HG03135 (cell line): Measurements from ENCODE around the gene UGGT2.
"Not testable (repeated sequence)": the region's sequence is repeated elsewhere in the genome, so short reads cannot be mapped to it uniquely, and the experiment has no call there.

ENCODE experiments used
- ATAC-seq: cut with Tn5 transposase; IDR thresholded peaks from one replicate; pipeline ENCODE4 v1.9.1; 2021; ENCODE audit warnings: mild to moderate bottlenecking, moderate library complexity; ENCODE audit not compliant: unreplicated experiment

Gene UGGT2

DNA sequence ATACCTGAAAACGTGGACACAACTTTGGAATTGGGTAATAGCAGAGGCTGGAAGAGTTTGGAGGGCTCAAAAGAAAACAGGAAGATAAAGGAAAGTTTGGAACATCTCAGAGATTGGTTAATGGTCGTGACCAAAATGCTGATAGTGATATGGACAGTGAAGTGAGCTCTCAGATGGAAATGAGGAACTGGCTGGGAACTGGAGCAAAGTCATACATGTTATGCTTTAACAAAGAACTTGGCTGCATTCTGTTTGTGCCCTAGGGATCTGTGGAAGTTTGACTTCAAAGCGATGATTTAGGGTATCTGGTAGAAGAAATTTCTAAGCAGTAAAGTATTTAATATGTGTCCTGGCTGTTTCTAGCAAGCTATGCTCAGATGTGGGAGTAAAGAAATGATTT, 240.1 kb downstream of the UGGT2 start:
- no peak for ATAC-seq

DNA sequence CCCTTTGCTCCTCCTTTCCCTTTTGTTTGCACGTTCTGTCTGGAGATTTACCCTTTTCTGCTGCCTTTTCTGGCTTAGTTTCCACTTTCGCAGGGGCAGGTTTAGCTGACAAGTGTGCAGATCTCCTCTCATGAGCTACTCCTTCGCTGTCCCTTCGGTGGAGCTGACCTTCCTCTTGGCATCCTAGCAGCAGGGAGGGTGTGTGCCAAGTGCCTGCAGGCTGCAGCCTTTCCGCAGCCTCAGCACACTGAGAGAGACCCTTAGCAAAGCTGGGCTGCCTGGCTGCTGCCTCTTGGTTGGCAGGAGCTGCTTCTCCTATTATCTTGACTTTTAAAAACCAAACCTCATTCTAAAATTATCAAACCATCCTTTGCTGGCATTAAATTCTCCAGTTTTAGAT, 243.8 kb downstream of the UGGT2 start:
- ATAC-seq, result no peak

DNA sequence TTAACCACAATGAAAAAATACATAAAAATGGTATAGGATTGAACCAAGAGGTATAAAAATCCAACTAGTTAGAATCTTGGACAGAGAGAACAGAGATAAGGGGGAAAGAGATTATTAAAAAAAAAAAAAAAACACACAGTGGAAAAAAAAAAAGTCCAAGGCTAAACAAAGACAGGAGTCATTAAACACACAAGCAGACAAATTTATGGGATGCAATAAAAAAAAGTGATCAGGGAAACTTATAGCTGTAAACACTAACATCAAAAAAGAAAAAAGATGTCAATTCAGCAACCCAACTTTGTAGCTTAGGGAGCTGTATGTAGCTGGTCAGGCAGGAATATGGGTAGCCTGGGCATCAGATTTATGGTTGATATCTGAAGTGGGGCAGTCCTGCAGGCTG, 247.3 kb downstream of the UGGT2 start:
- no peak for ATAC-seq

DNA sequence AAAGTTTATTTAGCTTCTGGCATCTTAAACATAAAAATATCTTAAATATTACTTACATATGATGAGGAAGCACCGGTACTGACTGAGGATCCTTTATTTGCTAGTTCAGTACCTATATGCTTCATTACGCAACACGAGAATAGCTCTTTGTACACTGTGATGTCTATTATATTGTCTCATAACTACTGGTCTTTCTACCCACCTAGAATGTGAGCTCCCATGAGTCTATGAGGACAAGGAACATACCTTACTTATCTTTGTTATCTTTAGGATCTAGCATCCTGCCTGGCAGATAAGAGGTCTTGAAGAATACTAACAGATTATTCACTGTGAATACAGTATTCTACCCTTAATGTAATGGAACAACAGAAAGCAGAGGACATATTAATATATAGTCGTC, 251.4 kb downstream of the UGGT2 start:
- ATAC-seq, result no peak

DNA sequence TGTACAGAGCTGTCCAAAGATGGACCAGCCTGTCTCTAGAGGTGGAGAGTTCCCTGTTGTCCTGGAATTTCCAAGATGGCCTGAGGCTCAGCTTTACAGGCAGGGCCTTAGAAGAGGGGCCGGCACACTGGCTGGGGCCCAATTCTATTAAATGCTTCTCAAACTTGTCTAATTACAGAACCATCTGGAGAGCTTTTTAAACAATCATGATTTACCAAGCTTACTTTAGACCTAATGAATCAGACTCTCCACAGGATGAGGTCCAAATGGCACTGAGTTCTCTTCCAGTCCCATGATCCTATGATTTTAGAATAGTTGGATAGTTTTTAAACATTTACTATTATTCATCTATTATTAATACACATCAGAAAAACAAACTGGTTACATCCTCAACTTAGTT, 252.8 kb downstream of the UGGT2 start:
- ATAC-seq, result no peak

DNA sequence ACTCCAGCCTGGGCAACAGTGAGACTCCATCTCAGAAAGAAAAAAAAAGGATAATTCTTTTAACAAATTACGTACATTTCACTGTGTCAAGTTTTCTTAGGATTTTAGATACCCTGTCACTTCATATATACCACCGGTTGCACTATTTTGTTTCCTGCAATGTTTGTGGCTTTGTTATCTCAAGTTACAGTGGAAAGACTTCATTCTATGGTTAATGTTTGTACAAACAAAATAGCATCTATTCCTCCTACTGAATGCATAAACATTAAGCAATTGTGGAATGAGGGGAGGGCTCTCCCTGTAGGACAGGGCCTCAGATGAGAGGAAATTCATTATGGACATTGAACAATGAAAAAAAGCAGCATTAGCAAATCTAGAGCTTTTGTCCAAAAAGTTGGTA, 256.2 kb downstream of the UGGT2 start:
- no peak for ATAC-seq

DNA sequence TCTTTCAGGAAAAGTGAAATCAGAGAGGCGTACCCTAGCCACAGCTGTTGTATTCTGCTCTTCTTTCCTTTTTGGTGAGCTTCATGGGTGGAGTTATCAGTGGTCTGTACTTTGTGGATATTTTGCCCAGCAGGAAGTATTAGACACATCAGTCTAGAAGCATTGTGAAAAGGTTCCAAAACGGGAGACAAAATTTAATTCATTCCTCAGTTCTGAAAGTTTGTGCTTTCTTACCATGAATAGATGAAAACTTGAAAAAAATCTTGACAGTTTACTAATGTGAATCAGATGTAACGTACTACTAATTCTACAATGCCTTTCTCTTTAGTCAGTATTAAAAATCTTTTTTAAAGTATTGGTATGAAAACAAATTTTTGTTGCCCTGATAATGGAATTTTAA, 259.4 kb downstream of the UGGT2 start:
- ATAC-seq, result no peak

DNA sequence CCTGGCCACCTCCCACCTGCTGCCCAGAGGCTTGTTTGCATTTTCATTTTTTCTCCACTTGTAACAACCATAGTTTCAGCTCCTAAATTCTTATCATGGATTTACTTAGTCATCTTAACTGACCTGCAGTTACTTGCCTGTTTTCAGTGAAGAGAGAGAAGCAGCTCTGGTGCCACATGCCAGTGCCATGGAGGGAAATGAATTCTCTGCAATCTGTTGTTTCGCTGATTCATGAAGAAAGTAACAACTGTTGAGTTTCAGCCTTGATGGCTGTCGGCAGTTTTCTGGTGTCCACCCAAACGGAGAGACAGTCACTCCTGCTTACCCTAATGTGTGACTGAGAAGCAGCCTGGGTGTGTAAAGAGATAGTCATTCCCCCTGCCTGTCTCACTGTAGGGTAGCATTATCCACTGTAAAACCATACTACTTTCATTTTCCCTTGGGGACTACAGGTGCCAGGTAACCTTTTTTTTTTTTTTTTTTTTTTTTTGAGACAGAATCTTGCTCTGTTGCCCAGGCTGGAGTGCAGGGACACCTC, 260.1 kb downstream of the UGGT2 start:
- no peak for ATAC-seq

DNA sequence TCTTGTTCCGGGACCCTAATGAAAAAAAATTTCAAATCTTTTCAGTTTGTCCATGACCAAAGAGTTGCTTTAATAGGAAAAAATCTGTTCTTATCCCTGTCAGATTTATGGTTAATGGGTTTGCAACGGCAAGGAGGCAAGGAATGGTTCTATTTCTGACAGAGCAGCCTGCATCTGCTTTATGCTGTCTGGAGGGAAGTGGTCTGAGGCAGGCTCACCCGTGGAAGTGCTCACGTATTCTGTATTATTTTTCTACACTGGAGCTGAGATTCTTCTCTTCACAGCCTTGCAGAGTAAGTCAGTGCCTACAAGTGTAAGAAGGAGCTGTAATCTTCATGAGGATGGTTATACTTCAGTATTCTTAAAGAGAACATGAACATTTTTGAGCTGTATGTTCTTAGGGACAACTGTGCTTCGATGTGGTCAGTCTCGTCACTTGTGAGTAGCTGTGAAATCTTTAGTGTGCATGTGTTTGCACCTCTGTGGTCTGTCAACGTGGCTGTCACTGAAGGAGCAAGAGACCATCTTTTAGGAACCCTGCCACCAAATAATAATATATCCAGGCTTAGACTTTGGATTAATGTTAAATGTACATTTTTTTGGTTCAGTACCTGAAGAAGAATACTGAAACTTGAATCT, 262.0 kb downstream of the UGGT2 start:
- ATAC-seq, result no peak

DNA sequence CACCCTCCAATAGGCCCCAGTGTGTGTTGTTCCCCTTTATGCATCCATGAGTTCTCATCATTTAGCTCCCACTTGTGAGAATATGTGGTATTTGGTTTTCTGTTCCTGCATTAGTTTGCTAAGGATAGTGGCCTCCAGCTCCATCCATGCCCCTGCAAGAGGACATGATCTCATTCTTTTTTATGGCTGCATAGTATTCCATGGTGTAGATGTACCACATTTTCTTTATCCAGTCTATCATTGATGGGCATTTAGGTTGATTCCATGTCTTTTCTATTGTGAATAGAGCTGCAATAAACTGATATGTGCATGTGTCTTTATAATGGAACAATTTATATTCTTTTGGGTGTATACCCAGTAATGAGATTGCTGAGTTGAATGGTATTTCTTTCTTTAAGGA, 263.9 kb downstream of the UGGT2 start:
- not testable (repeated sequence) for ATAC-seq

DNA sequence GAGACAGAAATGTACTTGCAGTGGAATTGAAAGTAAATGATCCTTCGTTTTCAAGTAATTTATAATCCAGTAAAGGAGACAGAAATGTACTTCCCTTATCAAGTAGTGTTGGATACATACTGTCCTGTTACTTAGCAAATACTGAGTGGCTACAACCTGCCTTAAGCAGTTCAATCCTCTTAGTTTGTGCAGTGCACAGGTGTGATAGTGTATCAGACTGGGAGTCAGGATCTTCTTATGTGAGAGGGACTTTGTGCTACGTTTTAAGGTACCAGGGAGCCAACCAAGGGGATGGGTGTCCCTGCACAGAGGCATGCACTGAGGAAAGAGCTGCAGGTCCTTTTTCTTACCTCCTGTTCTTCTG, 265.1 kb downstream of the UGGT2 start:
- ATAC-seq, result no peak

DNA sequence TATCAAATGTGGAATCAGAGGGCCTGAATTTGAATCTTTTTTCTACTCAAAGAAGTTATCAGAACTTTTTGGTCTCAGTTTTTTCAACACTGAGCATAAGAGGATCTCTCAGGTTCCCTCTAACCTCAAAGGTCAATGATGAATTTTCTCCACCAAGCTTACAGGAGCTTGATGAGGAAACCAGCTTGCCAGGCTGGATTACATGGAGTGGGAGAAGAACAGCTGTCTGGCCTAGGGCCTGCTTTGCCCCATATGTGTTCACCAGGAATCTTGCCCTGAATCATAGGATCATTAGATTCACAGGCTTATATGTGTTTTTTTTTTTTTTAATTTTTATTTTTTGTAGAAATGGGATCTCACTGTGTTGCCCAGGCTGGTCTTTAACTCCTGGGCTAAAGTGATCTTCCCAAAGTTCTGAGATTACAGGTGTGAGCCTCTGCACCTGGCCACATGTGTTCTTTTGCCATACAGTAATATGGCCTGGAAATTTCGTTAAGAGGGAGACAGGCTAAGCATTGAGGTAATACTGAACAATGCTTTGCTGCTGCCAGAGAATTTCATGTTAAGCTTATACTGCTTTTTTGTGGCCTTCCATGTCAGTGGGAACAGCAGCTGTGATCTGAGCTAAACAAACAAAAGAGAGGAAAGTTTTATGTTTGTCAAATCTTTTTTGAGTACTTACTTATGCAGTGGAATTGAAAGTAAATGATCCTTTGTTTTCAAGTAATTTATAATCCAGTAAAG, 265.7 kb downstream of the UGGT2 start:
- no peak for ATAC-seq

DNA sequence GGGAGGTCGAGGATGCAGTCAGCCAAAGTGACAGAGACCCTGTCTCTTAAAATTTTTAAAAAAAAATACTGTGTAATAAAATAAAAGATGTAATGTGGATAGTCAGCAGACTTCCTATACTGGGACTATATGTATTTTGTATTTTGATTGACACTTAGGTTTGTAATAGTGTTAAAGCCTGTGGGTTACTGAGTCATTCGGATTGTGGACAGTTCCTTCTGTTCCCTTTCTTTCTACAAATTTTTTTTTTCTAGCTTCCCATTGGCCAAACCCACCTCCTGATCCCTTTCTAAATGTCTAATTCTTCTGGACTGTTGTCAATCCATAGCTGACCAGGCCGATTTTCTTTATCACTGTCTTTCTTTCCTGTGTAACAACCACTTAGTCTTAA, 268.3 kb downstream of the UGGT2 start:
- ATAC-seq, result no peak

DNA sequence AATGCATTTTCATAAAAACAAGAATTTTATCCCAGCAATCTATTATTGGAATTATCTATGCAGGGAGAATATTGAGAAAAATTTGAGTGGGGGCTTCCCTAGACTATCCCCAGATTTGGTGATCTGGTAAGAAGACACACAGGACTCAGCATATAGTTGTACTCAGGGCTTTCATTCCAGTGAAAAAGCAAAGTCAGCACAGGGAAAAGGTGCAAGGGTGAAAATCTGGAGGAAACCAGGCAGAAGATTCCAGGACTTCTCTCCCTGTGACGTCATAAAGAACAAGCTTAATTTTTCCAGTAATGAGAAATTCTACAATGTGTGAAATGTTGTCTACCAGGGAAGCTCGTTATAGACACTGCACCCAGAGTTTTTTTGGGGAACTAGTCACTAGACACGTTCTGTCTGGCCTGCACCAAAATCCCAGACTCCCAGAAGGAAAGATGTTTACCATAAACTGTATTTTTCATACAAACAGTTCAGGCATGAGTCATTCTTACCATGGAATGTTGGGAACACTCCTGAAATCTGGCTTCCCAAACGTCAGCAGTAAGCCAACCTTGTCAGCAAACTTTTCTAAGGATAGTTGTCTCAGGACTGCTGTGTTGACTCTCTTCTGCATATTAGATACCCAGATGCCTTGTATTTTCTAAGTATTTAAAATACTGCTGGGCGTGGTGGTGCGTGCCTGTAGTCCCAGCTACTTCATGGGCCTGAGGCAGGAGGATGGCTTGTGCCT, 268.9 kb downstream of the UGGT2 start:
- ATAC-seq, result no peak

DNA sequence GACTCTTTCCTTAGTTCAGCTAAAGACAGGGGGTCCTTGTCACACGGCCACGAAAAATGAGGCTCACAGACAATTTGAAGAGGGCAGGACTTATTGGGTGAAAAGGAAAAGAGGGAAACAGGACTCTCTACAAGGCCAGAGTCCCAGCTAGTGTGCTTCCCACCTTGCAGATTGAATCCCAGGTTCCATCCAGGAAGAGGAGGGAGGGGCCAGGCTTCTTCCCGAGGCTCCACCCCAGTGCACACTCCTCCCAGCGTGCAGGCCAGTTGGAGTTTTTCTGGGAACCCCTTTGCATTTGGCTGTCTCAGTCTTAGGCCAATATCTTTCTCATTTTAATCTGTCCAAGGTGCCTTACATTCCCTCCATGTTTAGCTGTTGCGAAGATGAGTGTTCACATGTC, 269.5 kb downstream of the UGGT2 start:
- ATAC-seq, result no peak

DNA sequence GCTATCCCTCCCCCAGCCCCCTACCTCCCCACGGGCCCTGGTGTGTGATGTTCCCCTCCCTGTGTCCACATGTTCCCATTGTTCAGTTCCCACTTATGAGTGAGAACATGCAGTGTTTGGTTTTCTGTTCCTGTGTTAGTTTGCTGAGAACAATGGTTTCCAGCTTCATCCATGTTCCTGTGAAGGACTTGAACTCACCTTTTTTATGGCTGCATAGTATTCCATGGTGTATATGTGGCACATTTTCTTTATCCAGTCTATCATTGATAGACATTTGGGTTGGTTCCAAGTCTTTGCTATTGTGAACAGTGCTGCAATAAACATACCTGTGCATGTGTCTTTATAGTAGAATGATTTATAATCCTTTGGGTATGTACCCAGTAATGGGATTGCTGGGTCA, 271.3 kb downstream of the UGGT2 start:
- not testable (repeated sequence) for ATAC-seq

DNA sequence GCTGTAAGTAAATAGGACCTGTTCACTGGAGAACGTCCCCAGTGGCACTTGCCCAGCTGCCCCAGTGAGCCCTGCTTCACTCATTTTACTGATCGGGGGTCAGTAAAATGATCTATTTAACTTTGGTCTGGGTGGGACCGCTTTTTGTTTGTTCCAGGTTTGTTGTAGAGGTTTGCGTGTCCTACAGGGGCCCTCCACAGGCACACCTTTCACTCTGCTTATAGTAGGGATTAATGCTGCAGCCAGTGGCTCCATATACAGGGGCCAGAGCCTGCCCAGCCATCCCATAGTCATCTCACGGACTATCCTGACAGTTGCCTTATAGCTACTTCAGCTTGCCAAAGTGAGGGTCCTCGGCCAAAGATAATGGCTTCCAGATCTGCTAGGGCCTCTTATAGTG, 272.2 kb downstream of the UGGT2 start:
- ATAC-seq, result no peak

DNA sequence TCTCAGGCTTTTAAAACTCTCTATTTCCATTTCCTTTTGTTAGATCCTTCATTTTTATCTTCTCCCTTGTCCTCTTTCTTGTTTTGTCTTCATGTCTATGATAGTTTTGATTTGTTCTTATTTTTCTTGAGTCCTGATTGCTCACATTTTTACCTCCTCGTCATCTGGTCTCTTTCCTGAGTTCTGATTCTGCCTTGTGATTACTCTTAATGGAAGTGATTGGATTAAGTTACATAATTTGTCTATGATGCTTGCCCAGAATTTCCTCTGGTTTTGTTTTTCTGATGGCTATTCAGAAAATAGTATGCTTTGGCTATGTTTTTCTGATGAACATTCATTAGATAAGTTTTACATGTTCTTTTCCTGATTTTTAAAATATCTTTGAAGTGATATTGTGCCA, 273.7 kb downstream of the UGGT2 start:
- ATAC-seq, result no peak

DNA sequence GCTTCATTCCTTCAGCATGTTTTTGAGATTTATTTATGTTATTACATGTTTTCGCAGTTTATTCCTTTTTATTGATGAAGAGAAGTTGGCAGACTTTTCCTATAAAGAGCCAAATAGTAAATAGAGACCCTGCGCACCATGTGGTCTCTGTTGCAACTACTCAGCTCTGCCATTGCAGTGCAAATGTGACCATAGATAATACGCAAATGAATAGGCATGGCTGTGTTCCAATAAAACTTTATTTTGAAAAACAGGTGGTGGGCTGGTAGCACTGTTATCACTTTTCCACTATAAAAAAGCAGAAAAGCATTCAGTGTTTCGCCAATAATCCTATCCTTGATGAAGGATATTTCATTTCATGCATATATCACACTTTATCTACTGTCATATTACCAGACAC, 281.3 kb downstream of the UGGT2 start:
- no peak for ATAC-seq

DNA sequence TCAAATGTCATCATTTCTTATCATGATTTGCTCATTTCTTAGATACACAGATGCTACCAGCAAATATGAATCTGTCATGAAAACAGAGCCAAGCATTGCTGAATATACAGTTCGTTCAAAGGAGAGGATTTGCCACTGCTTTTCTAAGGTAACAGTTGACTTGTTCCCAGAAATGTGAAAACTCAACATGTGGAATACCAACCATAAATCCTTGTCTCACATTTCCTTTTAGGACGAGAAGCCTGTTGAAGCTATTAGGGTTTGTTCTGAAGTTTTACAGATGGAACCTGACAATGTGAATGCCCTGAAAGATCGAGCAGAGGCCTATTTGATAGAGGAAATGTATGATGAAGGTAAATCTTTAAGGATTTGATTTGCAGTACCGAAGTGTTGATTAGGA, 289.6 kb downstream of the UGGT2 start:
- ATAC-seq, result no peak

DNA sequence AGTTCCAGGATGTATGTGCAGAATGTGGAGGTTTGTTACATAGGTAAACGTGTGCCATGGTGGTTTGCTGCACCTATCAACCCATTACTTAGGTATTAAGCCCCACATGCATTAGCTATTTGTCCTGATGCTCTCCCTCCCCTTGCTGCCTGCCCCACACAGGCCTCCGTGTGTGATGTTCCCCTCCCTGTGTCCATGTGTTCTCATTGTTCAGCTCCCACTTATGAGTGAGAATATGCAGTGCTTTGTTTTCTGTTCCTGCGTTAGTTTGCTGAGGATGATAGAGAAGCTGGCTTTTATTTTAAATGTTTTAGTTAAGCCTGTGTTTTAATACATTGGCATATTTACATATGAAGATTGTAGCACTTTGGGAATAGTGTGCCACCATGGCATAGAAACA, 290.6 kb downstream of the UGGT2 start:
- not testable (repeated sequence) for ATAC-seq

DNA sequence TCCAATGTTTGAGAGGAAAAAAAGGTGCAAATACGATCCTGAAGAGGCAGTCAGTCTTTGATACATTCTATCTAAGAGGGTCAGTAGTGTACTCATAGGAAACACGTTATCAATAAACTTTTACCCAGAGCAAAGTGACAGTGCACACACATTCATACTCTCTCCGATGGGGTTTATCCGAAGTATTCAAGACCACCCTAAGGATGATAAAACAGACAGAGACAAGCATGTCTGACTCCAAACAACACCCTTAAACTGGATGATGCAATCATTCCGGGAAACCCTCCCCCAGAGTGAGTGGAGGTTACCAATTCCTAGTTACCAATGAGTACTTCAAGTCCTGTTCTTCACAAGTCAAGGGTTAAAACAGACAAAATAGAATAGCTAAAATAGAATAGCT, 297.1 kb downstream of the UGGT2 start:
- no peak for ATAC-seq
